ENCODE results near the gene NAV2.

Gene NAV2

GRCh38 chr11:20156280-20156875 lies 443.7 kb downstream of the NAV2 start:
- in situ Hi-C loops (cut with HindIII; ENCODE audit: low pct_unique_long_range_greater_than_20kb, low sequenced_read_pairs), result no loop called here
- DNase-seq (ENCODE audit: low read depth in 1 of 2, low spot score in 1 of 2), result no peak
- no peak for TF ChIP-seq JUND (IDR thresholded peaks at IDR 0.05; ENCODE audit: low read depth)

- DNase-seq (ENCODE audit: low read depth in 1 of 2, low spot score in 1 of 2), result no peak
- in situ Hi-C loops (cut with HindIII; ENCODE audit: low pct_unique_long_range_greater_than_20kb, low sequenced_read_pairs), result no loop called here
- no peak for TF ChIP-seq JUND (IDR thresholded peaks at IDR 0.05; ENCODE audit: low read depth)
These were observed 444.4 kb downstream of the NAV2 start for GRCh38 chr11:20156876-20157613.

GRCh38 chr11:20157728-20158127 lies 445.1 kb downstream of the NAV2 start:
- in situ Hi-C loops (cut with HindIII; ENCODE audit: low pct_unique_long_range_greater_than_20kb, low sequenced_read_pairs), result no loop called here
- no peak for TF ChIP-seq JUND (IDR thresholded peaks at IDR 0.05; ENCODE audit: low read depth)
- no peak for DNase-seq (ENCODE audit: low read depth in 1 of 2, low spot score in 1 of 2)

- TF ChIP-seq JUND (IDR thresholded peaks at IDR 0.05; ENCODE audit: low read depth), result no peak
- in situ Hi-C loops (cut with HindIII; ENCODE audit: low pct_unique_long_range_greater_than_20kb, low sequenced_read_pairs), result no loop called here
- peak; percentile 87 to 90 for DNase-seq (ENCODE audit: low read depth in 1 of 2, low spot score in 1 of 2)
These were observed 446.1 kb downstream of the NAV2 start for GRCh38 chr11:20158597-20159257.

GRCh38 chr11:20159466-20160381 lies 447.1 kb downstream of the NAV2 start:
- DNase-seq (ENCODE audit: low read depth in 1 of 2, low spot score in 1 of 2), result no peak

GRCh38 chr11:20160425-20161229 lies 448.0 kb downstream of the NAV2 start, which contains the start of gene DBX1:
Gene DBX1, minus strand, starts transcription at chr11:20160475. Its CDS starts 151 bp downstream, at chr11:20160324.
- no peak for DNase-seq (ENCODE audit: low read depth in 1 of 2, low spot score in 1 of 2)
- in situ Hi-C loops (cut with HindIII; ENCODE audit: low pct_unique_long_range_greater_than_20kb, low sequenced_read_pairs), result no loop called here
- no peak for TF ChIP-seq JUND (IDR thresholded peaks at IDR 0.05; ENCODE audit: low read depth)

More at GRCh38 chr11:20159466-20160381, 447.1 kb downstream of the NAV2 start:
- TF ChIP-seq JUND (IDR thresholded peaks at IDR 0.05; ENCODE audit: low read depth), result no peak
- in situ Hi-C loops (cut with HindIII; ENCODE audit: low pct_unique_long_range_greater_than_20kb, low sequenced_read_pairs), result no loop called here

GRCh38 chr11:20161230-20161918 lies 448.7 kb downstream of the NAV2 start:
- in situ Hi-C loops (cut with HindIII; ENCODE audit: low pct_unique_long_range_greater_than_20kb, low sequenced_read_pairs), result no loop called here
- TF ChIP-seq JUND (IDR thresholded peaks at IDR 0.05; ENCODE audit: low read depth), result no peak
- peak in 1 of 2 experiments; percentile 48 for DNase-seq (ENCODE audit: low read depth in 1 of 2, low spot score in 1 of 2)

- DNase-seq (ENCODE audit: low read depth in 1 of 2, low spot score in 1 of 2), result no peak
- in situ Hi-C loops (cut with HindIII; ENCODE audit: low pct_unique_long_range_greater_than_20kb, low sequenced_read_pairs), result no loop called here
- TF ChIP-seq JUND (IDR thresholded peaks at IDR 0.05; ENCODE audit: low read depth), result no peak
These were observed 449.5 kb downstream of the NAV2 start for GRCh38 chr11:20161923-20162744.

- DNase-seq (ENCODE audit: low read depth in 1 of 2, low spot score in 1 of 2), result peak in 1 of 2 experiments; percentile 20
- in situ Hi-C loops (cut with HindIII; ENCODE audit: low pct_unique_long_range_greater_than_20kb, low sequenced_read_pairs), result no loop called here
- TF ChIP-seq JUND (IDR thresholded peaks at IDR 0.05; ENCODE audit: low read depth), result no peak
These were observed 450.5 kb downstream of the NAV2 start for GRCh38 chr11:20162824-20163782.

All from T47D (cell line).